Lower leg skin (tissue), 3 donors: ENCODE measurements around the gene DCAF4.

Experiments
- CTCF ChIP-seq, 3 donors: fragments of 450-650 bp; IDR thresholded peaks; one replicate each; pipeline ENCODE4 v1.5.1; 2016; ENCODE audit warnings: antibody characterized with exemption in 3 of 3, mild to moderate bottlenecking in 3 of 3, moderate library complexity in 2 of 3
- POLR2A ChIP-seq, 2 donors: fragments of 450-650 bp; IDR thresholded peaks; one replicate each; pipeline ENCODE4 v1.6.1; 2016 to 2017; ENCODE audit warnings: antibody characterized with exemption in 2 of 2, mild to moderate bottlenecking in 1 of 2, moderate library complexity in 1 of 2

DNA sequence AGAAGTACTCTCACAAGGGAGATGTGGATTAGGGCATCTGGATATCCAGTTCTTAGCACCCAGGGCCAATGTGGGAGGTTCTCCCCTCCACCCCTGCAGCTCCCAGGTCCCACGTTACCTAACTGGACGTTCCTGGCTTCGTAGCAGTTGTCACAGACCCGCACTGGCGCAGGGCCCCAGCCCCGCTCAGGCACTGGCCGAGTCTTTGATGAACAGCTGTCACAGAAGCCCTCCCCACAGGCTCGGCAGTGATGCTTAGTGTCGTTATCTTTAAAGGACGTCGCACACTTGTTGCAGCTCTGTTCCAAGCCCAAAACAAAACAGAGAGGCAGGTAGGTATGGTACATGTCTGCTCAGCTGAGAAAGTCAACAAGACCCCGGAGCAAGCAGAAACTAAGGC is 48.4 kb downstream of the DCAF4 start:
- TF ChIP-seq CTCF (IDR thresholded peaks at IDR 0.05) (no peak), POLR2A (IDR thresholded peaks at IDR 0.05) (no peak)
